Measurements from ENCODE around the gene SPECC1. TPM values are rescaled to one million over a fixed set of nuclear protein-coding genes. Genes with fewer than 3 reads are reported as not detected.

The SPECC1 gene
- total RNA-seq, 4 donors from 2014 or later: 44.5 to 87.9 (median 70.0) TPM

- TF ChIP-seq CTCF (IDR thresholded peaks at IDR 0.05; ENCODE audit: low read depth): no peak
Measured at GRCh38 chr17:20223808-20224328, 214.7 kb downstream of the SPECC1 start.

GRCh38 chr17:20224379-20224778, 215.2 kb downstream of the SPECC1 start:
- no peak for TF ChIP-seq CTCF (IDR thresholded peaks at IDR 0.05; ENCODE audit: low read depth)

- TF ChIP-seq CTCF (IDR thresholded peaks at IDR 0.05; ENCODE audit: low read depth): no peak
Measured at GRCh38 chr17:20225162-20226115, 216.3 kb downstream of the SPECC1 start.

GRCh38 chr17:20226814-20227482, 217.8 kb downstream of the SPECC1 start:
- no peak for TF ChIP-seq CTCF (IDR thresholded peaks at IDR 0.05; ENCODE audit: low read depth)

- TF ChIP-seq CTCF (IDR thresholded peaks at IDR 0.05; ENCODE audit: low read depth): no peak
Measured at GRCh38 chr17:20228410-20228809, 219.3 kb downstream of the SPECC1 start.

- TF ChIP-seq CTCF (IDR thresholded peaks at IDR 0.05; ENCODE audit: low read depth): no peak
Measured at GRCh38 chr17:20228860-20229259, 219.7 kb downstream of the SPECC1 start.

- TF ChIP-seq CTCF (IDR thresholded peaks at IDR 0.05; ENCODE audit: low read depth): no peak
Measured at GRCh38 chr17:20230924-20231323, 221.8 kb downstream of the SPECC1 start.

Data from subcutaneous adipose tissue (tissue), 4 donors.